K562 (cell line): ENCODE results near the gene SYNE1. TPM values are rescaled to one million over a fixed set of nuclear protein-coding genes. Genes with fewer than 3 reads are reported as not detected.
A peak's percentile ranks its signal among the peaks of the same experiment; 100 is the strongest.

ENCODE experiments used
- ATF2 ChIP-seq: sonication (generic); formaldehyde crosslinking; IDR thresholded peaks from 2 replicates; pipeline ENCODE4 v1.8.1; 2022; ENCODE audit warnings: missing genetic modification reagents
- BRF1 ChIP-seq: IDR thresholded peaks from 3 replicates; pipeline ENCODE4 v1.6.1; 2011; ENCODE audit warnings: borderline replicate concordance, mild to moderate bottlenecking; ENCODE audit not compliant: insufficient read length; ENCODE audit errors: extremely low read depth
- MAX ChIP-seq: sonication (generic); formaldehyde crosslinking; IDR thresholded peaks from 2 replicates; pipeline ENCODE4 v1.9.0; 2022; ENCODE audit warnings: mild to moderate bottlenecking, missing genetic modification reagents
- NR4A1 ChIP-seq, 2 experiments: fragments of 250-450 bp in 1 of 2; fragments of 450-650 bp in 1 of 2; sonication (Bioruptor Pico) in 1 of 2; IDR thresholded peaks; 2 replicates each; pipeline versions ENCODE4 v1.4.0 to v1.6.1; 2016 to 2020; ENCODE audit warnings: mild to moderate bottlenecking in 2 of 2, missing compliant biosample characterization in 1 of 2, missing genetic modification characterization in 1 of 2, moderate library complexity in 1 of 2
- POLR2H ChIP-seq: IDR thresholded peaks from 2 replicates; pipeline ENCODE4 v1.6.1; 2016; ENCODE audit warnings: missing genetic modification characterization, low read depth, mild to moderate bottlenecking, control low read depth, missing compliant biosample characterization, moderate library complexity
- PRMT5 ChIP-seq: sonication (generic); formaldehyde crosslinking; IDR thresholded peaks from 2 replicates; pipeline ENCODE4 v1.5.0; 2020; ENCODE audit warnings: missing genetic modification reagents
- RB1 ChIP-seq: fragments of 450-650 bp; IDR thresholded peaks from 2 replicates; pipeline ENCODE4 v1.6.1; 2017; ENCODE audit warnings: low read depth, mild to moderate bottlenecking
- RBM25 ChIP-seq: fragments of 200-400 bp; formaldehyde crosslinking; IDR thresholded peaks from 2 replicates; pipeline ENCODE4 v1.6.1; 2018; ENCODE audit warnings: low read length, low read depth, moderate library complexity; ENCODE audit not compliant: severe bottlenecking
- REST ChIP-seq, 2 experiments: fragments of 450-650 bp; formaldehyde crosslinking in 1 of 2; IDR thresholded peaks; 2 replicates each; pipeline versions ENCODE4 v1.4.0 to v1.6.1; 2014 to 2020; ENCODE audit warnings: mild to moderate bottlenecking in 2 of 2, borderline replicate concordance in 1 of 2, low read depth in 1 of 2
- SMAD2 ChIP-seq: fragments of 150-350 bp; IDR thresholded peaks from 2 replicates; pipeline ENCODE4 v1.6.1; 2014; ENCODE audit warnings: low read depth, mild to moderate bottlenecking, low read length
- STAT5A ChIP-seq: IDR thresholded peaks from 2 replicates; pipeline ENCODE4 v1.6.1; 2012; ENCODE audit warnings: low read length, inconsistent platforms, borderline replicate concordance
- TSC22D4 ChIP-seq: fragments of 450-650 bp; IDR thresholded peaks from 2 replicates; pipeline ENCODE4 v1.6.1; 2016; ENCODE audit warnings: missing genetic modification characterization, missing biosample characterization, control low read depth
- ZFP30 ChIP-seq: fragments of 250-450 bp; sonication (Bioruptor Pico); IDR thresholded peaks from 2 replicates; pipeline ENCODE4 v1.8.0; 2022; ENCODE audit warnings: moderate library complexity, mild to moderate bottlenecking, inconsistent platforms, borderline replicate concordance
- ZNF24 ChIP-seq: fragments of 450-650 bp; IDR thresholded peaks from 2 replicates; pipeline ENCODE4 v1.6.1; 2016
- polyA plus RNA-seq, 8 experiments: library from polyadenylated mRNA; depleted of rRNA in 4 of 8; stranded (reverse) in 5 of 8; unstranded in 3 of 8; fragments of >200 nt; fragmentation: Nextera tagmentation in 2 of 8; fragmentation: Illumina TruSeq in 1 of 8; extraction: Ambion mirVana in 2 of 8; extraction: Trizol in 1 of 8; gene quantifications; 2 replicates each; pipeline versions ENCODE4 v1.2.1 to v1.2.3, GENCODE V29; 2011 to 2014; ENCODE audit warnings: inconsistent platforms in 1 of 8, missing spikeins in 1 of 8
- total RNA-seq, 7 experiments: library from RNA; depleted of rRNA in 6 of 7; stranded (reverse); fragments of >200 nt in 6 of 7; fragmentation: Illumina TruSeq in 2 of 7; extraction: Trizol in 2 of 7; gene quantifications; 2 replicates each; pipeline versions ENCODE4 v1.2.1 to v1.2.3, GENCODE V29; 2011 to 2021; ENCODE audit warnings: low replicate concordance in 1 of 7

Gene SYNE1
- total and polyA plus RNA-seq, 9 of the 15 experiments (the other 6 are each of a cell fraction or from before 2014, with no cell fraction given) = under 0.01 to 0.42 (median 0.08) TPM; not detected in 1

GRCh38 chr6:152232501-152233151 is 404.5 kb downstream of the SYNE1 start (continued):
- TF ChIP-seq RBM25 = no peak
- TF ChIP-seq RB1 = no peak
- TF ChIP-seq MAX = no peak
- no peak for TF ChIP-seq NR4A1 (CRISPR knock-in tag; IDR thresholded peaks at IDR 0.05)
- peak; percentile 86 for TF ChIP-seq NR4A1 (tag; IDR thresholded peaks at IDR 0.05)
- TF ChIP-seq BRF1 = no peak
- TF ChIP-seq SMAD2 = no peak
- TF ChIP-seq REST (IDR thresholded peaks at IDR 0.05; ENCODE audit: borderline replicate concordance) = no peak
- TF ChIP-seq REST (CRISPR knock-in tag; IDR thresholded peaks at IDR 0.05; ENCODE audit: low read depth) = no peak
- peak; percentile 85 for TF ChIP-seq STAT5A
- TF ChIP-seq PRMT5 (CRISPR knock-in tag) = no peak
- no peak for TF ChIP-seq ZNF24
- no peak for TF ChIP-seq ATF2 (CRISPR knock-in tag)
- no peak for TF ChIP-seq ZFP30 (CRISPR knock-in tag)
- no peak for TF ChIP-seq TSC22D4 (tag)
- no peak for TF ChIP-seq POLR2H
